Calu3 (cell line): Measurements from ENCODE around the gene NEURL4. TPM values are rescaled to one million over a fixed set of nuclear protein-coding genes. Genes with fewer than 3 reads are reported as not detected.

ENCODE experiments used
- BruUV-seq: library from RNA; stranded (reverse); fragments of 400-500 nt; replicated peaks from 2 replicates; lab custom pipeline; 2021; lab: Mats Ljungman, UMichigan
- CTCF ChIA-PET: fragments of 300-600 bp; sonication (Branson Sonifier 250); formaldehyde crosslinking; loops from one replicate; lab custom pipeline; 2022; ENCODE audit warnings: antibody characterized with exemption; lab: Charles Lee
- DNase-seq: peaks from one replicate; pipeline ENCODE4 v3.0.0; 2022
- H3K27ac Mint-ChIP-seq: one replicate; pipeline ENCODE4 v1.8.0; 2022; ENCODE audit warnings: mixed read lengths; ENCODE audit not compliant: unreplicated experiment
- H3K27me3 Mint-ChIP-seq: one replicate; pipeline ENCODE4 v1.8.0; 2022; ENCODE audit warnings: mixed read lengths; ENCODE audit not compliant: unreplicated experiment
- H3K36me3 Mint-ChIP-seq: one replicate; pipeline ENCODE4 v1.8.0; 2022; ENCODE audit warnings: mild to moderate bottlenecking, moderate library complexity, mixed read lengths; ENCODE audit not compliant: insufficient read depth, unreplicated experiment
- H3K4me1 Mint-ChIP-seq: one replicate; pipeline ENCODE4 v1.8.0; 2022; ENCODE audit warnings: mild to moderate bottlenecking, low read depth, mixed read lengths; ENCODE audit not compliant: unreplicated experiment
- H3K4me3 Mint-ChIP-seq: one replicate; pipeline ENCODE4 v1.8.0; 2022; ENCODE audit warnings: mild to moderate bottlenecking, low read depth, moderate library complexity, mixed read lengths; ENCODE audit not compliant: unreplicated experiment
- H3K9me3 Mint-ChIP-seq: one replicate; pipeline ENCODE4 v1.8.0; 2022; ENCODE audit warnings: low read depth, mixed read lengths; ENCODE audit not compliant: unreplicated experiment
- intact Hi-C: fragments of 100-400 bp; cut with micrococcal nuclease; formaldehyde crosslinking; loops from one replicate; pipeline ENCODE4 v1.10.0; 2022; ENCODE audit not compliant: unreplicated experiment
- total RNA-seq: library from RNA; stranded (reverse); gene quantifications from 2 replicates; pipeline ENCODE4 v1.2.3, GENCODE V29; 2022
- TF ChIP-seq, protein P1 (sequence below): fragments of 200-600 bp; IDR thresholded peaks from one replicate; pipeline ENCODE4 v1.8.0; 2022; ENCODE audit warnings: antibody characterized with exemption; ENCODE audit not compliant: unreplicated experiment

Gene NEURL4
- total RNA-seq, 1 experiment from 2014 or later = 31.9 TPM

DNA sequence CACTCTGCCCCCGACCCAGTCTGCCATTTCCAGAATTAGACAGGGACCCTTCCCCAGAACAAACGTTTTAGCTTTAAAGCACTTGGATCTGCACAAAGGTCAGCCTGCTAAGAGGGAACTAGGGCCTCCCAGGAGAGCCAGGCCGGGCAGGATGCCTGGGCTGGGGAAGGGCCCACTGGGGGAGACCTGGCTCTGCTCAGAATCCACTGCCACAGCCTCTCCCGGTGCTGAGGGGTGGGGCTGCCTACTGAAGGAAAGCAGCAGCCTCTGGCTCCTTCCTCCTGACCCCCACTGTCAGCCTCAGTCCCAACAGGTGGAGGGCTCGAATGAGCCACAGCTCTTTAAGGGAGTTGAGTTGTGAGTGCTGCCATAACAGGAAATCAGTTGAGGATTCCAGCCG, 36.4 kb downstream of the NEURL4 start:
- Mint-ChIP-seq H3K36me3 (peaks cover 8% of the 10 kb centered on the region), H3K27me3 (peaks cover 24% of the 10 kb centered on the region), H3K4me3 (no peak overlapping the region), H3K9me3 (no peaks in the 10 kb centered on the region), H3K27ac (no peak overlapping the region), H3K4me1 (peaks cover 15% of the 10 kb centered on the region)
- intact Hi-C loops = no loop called here
- BruUV-seq = no TSS peak
- CTCF ChIA-PET = no interaction called here
- TF ChIP-seq, protein P1, sequence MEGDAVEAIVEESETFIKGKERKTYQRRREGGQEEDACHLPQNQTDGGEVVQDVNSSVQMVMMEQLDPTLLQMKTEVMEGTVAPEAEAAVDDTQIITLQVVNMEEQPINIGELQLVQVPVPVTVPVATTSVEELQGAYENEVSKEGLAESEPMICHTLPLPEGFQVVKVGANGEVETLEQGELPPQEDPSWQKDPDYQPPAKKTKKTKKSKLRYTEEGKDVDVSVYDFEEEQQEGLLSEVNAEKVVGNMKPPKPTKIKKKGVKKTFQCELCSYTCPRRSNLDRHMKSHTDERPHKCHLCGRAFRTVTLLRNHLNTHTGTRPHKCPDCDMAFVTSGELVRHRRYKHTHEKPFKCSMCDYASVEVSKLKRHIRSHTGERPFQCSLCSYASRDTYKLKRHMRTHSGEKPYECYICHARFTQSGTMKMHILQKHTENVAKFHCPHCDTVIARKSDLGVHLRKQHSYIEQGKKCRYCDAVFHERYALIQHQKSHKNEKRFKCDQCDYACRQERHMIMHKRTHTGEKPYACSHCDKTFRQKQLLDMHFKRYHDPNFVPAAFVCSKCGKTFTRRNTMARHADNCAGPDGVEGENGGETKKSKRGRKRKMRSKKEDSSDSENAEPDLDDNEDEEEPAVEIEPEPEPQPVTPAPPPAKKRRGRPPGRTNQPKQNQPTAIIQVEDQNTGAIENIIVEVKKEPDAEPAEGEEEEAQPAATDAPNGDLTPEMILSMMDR = no peak
- no peak for DNase-seq

DNA sequence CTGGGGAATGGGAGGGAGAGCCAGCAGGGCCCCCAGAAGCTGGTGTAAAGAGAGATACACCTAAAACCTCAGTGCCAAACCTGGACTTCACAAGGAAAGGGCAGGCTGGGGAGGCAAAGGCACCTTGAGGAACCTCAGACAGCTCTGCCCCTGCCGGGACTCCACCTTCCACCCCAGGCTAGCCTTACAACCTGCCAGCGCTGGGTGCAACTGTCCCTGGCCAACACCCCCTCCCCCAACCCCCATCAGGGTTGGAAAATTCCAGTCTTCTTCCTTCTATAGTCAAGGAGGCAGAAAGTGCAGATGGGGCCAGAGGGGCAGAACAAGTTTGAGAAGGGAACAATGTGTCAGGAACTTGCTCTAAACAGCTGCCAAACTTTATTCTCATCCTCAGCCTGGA, 36.9 kb downstream of the NEURL4 start:
- no TSS peak for BruUV-seq
- intact Hi-C loops = no loop called here

DNA sequence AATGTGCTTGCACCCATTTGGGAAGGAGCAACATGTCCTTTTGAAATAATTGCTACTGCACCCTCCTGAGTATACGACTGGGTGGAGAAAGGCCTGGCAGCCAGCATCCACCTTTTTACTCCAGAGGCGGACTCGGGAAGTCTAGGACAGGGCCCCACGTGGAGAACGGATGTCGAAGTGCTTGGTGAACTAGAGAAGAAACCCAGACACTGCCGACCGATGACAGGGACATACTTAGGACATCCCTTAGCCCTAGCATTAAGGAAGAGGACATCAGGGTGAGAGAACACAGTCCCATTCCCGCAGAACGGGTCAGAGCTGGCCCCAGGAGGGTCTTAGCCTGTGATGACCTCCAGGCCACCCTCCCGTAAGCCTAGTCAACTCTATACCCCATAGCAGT, 38.5 kb downstream of the NEURL4 start:
- Mint-ChIP-seq H3K4me1 (peaks cover 8% of the 10 kb centered on the region), H3K27me3 (peaks cover 31% of the 10 kb centered on the region), H3K36me3 (peaks cover 8% of the 10 kb centered on the region), H3K27ac (no peak overlapping the region), H3K4me3 (no peak overlapping the region), H3K9me3 (no peaks in the 10 kb centered on the region)
- CTCF ChIA-PET = no interaction called here
- no peak for DNase-seq
- no TSS peak for BruUV-seq
- intact Hi-C loops = no loop called here
- TF ChIP-seq, protein P1 = no peak

More for the DNA sequence above, 36.9 kb downstream of the NEURL4 start:
- no peak overlapping the region for H3K4me3 Mint-ChIP-seq
- CTCF ChIA-PET = interaction anchor here (0.5 kb wide), 1 partner anchor 20 kb away, joined by 4 read pairs; no protein-coding TSS in a partner anchor
- H3K4me1 Mint-ChIP-seq = peaks cover 15% of the 10 kb centered on the region
- H3K9me3 Mint-ChIP-seq = no peaks in the 10 kb centered on the region
- no peak for DNase-seq
- peaks cover 30% of the 10 kb centered on the region for H3K27me3 Mint-ChIP-seq
- TF ChIP-seq, protein P1 = no peak
- H3K36me3 Mint-ChIP-seq = peaks cover 8% of the 10 kb centered on the region
- no peak overlapping the region for H3K27ac Mint-ChIP-seq

DNA sequence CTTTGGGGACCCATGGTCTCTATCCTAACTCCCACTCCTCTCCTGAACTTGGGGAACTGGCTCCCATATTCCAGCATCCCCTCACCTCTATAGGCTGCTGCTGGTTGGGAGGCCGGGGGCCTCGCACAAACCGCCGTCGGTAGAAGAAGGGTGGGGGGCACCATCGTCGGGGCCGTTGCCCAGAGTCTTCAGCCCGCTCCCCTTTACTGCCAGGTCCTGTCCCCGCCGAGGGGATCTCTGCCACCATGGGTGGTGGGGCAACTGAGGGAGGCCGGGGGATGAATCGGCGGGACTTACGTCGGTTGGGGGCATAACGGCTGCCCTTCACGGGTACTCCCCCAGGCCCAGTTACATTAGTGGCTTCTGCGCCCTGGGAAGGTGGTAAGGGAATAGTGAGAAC, 39.0 kb downstream of the NEURL4 start:
- H3K27ac Mint-ChIP-seq = no peak overlapping the region
- H3K4me1 Mint-ChIP-seq = peaks cover 4% of the 10 kb centered on the region
- H3K36me3 Mint-ChIP-seq = peaks cover 8% of the 10 kb centered on the region
- TF ChIP-seq, protein P1 = no peak
- CTCF ChIA-PET = no interaction called here
- no peak overlapping the region for H3K4me3 Mint-ChIP-seq
- H3K27me3 Mint-ChIP-seq = peaks cover 31% of the 10 kb centered on the region
- no peak for DNase-seq
- BruUV-seq = no TSS peak
- intact Hi-C loops = no loop called here
- H3K9me3 Mint-ChIP-seq = no peaks in the 10 kb centered on the region
